Endometrial microvascular endothelial cells (primary cell): ENCODE data around the gene SUGP1. TPM values are rescaled to one million over a fixed set of nuclear protein-coding genes. Genes with fewer than 3 reads are reported as not detected.
"Not testable (repeated sequence)": the region's sequence is repeated elsewhere in the genome, so short reads cannot be mapped to it uniquely, and the experiment has no call there.

Source experiments
- in situ Hi-C: cut with HindIII; loops from 2 replicates; pipeline ENCODE4 v1.10.0; 2017; ENCODE audit warnings: low sequenced_read_pairs, low pct_unique_long_range_greater_than_20kb; ENCODE audit errors: inconsistent ontology term
- total RNA-seq: library from RNA; depleted of rRNA; stranded (reverse); fragments of >200 nt; gene quantifications from one replicate; pipeline ENCODE4 v1.2.3, GENCODE V29; 2015; ENCODE audit errors: inconsistent ontology term

SUGP1 gene
- total RNA-seq, 1 donor from 2014 or later = 32.2 TPM

GRCh38 chr19:19270749-19271571 is 49.3 kb downstream of the SUGP1 start:
- in situ Hi-C loops = no loop called here

- in situ Hi-C loops = no loop called here
Observed at GRCh38 chr19:19269952-19270694, 50.2 kb downstream of the SUGP1 start.

- in situ Hi-C loops = no loop called here
Observed at GRCh38 chr19:19268453-19269385, 51.6 kb downstream of the SUGP1 start.

GRCh38 chr19:19267305-19267704 is 53.0 kb downstream of the SUGP1 start:
- in situ Hi-C loops = no loop called here

GRCh38 chr19:19263886-19264487 is 56.3 kb downstream of the SUGP1 start:
- in situ Hi-C loops = no loop called here

GRCh38 chr19:19262190-19263057 is 57.9 kb downstream of the SUGP1 start:
- in situ Hi-C loops = no loop called here

- in situ Hi-C loops = no loop called here
Observed at GRCh38 chr19:19261350-19262189, 58.7 kb downstream of the SUGP1 start.

- in situ Hi-C loops = no loop called here
Observed at GRCh38 chr19:19260417-19261214, 59.7 kb downstream of the SUGP1 start.

- in situ Hi-C loops = no loop called here
Observed at GRCh38 chr19:19259741-19260140, 60.6 kb downstream of the SUGP1 start.

- in situ Hi-C loops = no loop called here
Observed at GRCh38 chr19:19258589-19259338, 61.5 kb downstream of the SUGP1 start.

- in situ Hi-C loops = no loop called here
Observed at GRCh38 chr19:19257836-19258588, 62.3 kb downstream of the SUGP1 start.

- in situ Hi-C loops = no loop called here
Observed at GRCh38 chr19:19257137-19257536, 63.2 kb downstream of the SUGP1 start.

- in situ Hi-C loops = no loop called here
Observed at GRCh38 chr19:19256072-19256969, 64.0 kb downstream of the SUGP1 start.

GRCh38 chr19:19253409-19253808 is 66.9 kb downstream of the SUGP1 start:
- in situ Hi-C loops = not testable (repeated sequence)
